Activated CD4-positive, alpha-beta T cell treated with anti-CD3 and anti-CD28 coated beads, Interleukin-2, Interleukin-6, amounts not matched to agents 100 ng/mL and 50 ng/mL, durations not matched to agents 16 hours and 8 hours (primary cell): ENCODE measurements around the gene CCDC57.
"Not testable (repeated sequence)": the region's sequence is repeated elsewhere in the genome, so short reads cannot be mapped to it uniquely, and the experiment has no call there.

Source experiments
- DNase-seq: peaks from one replicate; pipeline ENCODE4 v3.0.0-alpha.2; 2020

Gene CCDC57

DNA sequence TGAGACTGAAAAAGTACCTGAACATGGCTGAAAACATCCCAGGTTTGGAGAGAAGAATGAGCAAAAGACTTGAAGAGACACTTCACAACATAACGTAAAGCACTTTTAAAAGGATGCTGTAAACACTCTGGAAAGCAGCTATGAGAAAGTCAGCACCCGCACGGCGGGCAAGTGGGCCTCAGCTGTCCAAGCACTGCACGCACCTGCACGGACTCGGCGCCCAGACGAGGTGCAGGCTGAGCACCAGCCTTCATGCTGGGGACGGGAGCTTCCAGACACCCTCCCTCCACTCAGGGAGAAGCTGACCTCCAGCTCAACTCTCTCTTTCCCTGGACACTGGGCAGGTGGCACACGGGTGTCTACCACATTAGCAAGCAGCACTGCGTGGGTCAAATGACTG, 13.1 kb downstream of the CCDC57 start:
- no peak for DNase-seq

GRCh38 chr17:82198092-82198491, 14.6 kb downstream of the CCDC57 start:
- no peak for DNase-seq

- DNase-seq, result no peak
Observed at GRCh38 chr17:82195675-82196672, 16.7 kb downstream of the CCDC57 start.

DNA sequence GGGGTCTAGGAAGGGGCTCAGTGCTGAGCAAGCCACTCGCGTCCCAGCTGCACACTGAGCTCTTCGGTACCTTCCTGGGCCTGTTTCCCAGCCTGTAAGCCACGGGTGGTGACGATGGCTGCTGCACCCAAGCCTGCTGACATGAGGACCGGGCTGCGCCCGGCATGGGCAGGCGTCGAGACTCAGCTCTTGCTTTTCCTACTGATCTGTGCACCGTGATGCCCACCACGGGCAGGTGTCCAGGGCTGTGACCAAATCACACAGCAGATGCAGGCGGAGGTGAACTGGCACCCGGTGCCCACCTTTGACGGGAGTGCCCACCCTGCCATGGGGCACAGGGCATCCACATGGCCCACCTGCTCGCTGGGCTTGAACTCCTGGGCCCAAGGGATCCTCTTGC, 17.9 kb downstream of the CCDC57 start:
- DNase-seq, result no peak

GRCh38 chr17:82193520-82194220, 19.0 kb downstream of the CCDC57 start:
- no peak for DNase-seq

GRCh38 chr17:82193050-82193449, 19.6 kb downstream of the CCDC57 start:
- DNase-seq, result not testable (repeated sequence)

DNA sequence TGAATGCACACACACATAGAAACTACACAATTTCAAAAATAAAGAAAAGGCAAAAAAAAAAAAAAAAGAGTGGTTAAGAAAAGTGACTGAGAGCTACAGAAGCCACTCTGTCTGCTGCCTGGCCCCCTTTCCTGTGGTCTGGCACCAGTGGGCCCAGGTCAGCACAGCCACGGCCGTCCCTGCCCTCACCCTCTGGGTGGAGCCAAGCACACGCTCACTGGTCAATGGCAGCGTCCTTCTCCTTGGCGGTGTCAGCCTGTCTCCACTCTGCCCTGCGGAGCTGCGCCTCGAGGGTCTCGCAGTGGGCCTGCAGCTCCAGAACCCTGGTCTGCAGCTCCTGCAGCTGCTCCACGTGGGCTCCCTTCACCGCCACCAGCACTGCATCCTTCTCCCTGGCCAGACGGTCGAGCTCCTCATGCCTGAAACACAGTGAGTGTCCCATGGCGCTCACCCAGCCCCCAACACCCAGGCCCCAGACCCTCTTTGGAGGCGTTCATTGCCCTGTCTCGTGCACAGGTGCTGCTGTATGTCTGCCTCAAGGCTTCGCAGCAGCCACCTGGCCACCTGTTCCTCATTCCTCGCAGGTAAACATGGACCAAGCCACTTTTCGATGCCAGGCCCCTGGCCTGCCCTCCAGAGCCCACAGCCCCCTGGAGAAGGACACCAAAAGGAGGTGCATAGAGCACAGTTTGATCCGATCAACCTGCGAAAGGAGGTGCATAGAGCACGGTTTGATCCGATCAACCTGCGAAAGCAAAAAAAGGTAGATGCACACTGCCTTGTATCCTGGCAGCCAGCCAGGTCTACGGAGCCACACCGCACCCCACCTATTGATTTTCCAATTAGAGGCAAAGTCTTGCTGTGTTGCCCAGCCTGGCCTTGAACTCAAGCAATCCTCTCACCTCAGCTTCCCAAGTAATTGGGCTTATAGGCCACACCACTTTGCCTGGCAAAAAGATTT, 24.4 kb downstream of the CCDC57 start:
- DNase-seq, result no peak

DNA sequence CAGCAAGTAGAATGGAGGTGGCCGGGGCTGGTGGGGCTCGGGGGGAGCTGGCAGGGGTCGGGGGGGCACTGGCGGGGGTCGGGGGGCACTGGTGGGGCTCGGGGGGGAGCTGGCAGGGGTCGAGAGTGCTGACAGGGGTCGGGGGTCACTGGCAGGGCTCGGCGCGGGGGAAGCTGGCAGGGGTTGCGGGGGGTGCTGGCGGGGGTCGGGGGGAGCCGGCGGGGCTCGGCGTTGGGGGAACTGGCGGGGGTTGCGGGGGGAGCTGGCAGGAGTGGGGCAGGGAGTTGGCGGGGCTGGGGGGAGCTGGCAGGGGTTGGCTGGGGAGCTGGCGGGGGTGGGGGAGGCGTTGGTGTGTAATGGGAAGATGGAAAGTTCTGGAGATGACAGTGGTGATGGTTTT, 25.1 kb downstream of the CCDC57 start:
- DNase-seq, result no peak

- DNase-seq, result no peak
Observed at GRCh38 chr17:82186221-82186620, 26.4 kb downstream of the CCDC57 start.

GRCh38 chr17:82184761-82185160, 27.9 kb downstream of the CCDC57 start:
- no peak for DNase-seq

GRCh38 chr17:82180776-82181528, 31.7 kb downstream of the CCDC57 start:
- no peak for DNase-seq

DNA sequence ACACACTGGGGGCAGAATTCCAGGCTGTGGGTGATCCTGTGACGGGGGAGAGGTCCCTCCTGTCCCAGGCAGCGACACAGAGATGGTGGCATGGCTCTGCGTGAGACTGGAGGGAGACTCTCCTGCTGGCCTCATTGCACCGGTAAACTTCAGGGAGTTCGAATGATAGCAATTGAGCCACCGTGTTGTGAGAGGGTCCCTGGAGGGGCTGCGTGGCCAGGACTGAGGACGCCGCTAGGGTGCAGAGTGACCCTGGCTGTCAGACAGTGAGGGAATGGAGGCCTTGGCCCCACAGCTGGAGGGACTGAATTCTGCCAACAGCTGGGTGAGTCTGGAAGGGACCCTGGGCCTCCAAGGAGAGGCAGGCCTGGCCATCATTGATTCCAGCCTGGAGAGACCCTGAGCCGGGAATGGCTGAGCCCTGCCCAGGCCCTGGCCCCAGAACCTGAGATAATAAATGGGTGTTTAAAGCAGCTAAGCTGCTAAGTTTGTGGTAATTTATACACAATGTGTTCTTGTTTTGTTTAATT, 32.6 kb downstream of the CCDC57 start:
- no peak for DNase-seq

- DNase-seq, result no peak
Observed at GRCh38 chr17:82179412-82179811, 33.2 kb downstream of the CCDC57 start.

DNA sequence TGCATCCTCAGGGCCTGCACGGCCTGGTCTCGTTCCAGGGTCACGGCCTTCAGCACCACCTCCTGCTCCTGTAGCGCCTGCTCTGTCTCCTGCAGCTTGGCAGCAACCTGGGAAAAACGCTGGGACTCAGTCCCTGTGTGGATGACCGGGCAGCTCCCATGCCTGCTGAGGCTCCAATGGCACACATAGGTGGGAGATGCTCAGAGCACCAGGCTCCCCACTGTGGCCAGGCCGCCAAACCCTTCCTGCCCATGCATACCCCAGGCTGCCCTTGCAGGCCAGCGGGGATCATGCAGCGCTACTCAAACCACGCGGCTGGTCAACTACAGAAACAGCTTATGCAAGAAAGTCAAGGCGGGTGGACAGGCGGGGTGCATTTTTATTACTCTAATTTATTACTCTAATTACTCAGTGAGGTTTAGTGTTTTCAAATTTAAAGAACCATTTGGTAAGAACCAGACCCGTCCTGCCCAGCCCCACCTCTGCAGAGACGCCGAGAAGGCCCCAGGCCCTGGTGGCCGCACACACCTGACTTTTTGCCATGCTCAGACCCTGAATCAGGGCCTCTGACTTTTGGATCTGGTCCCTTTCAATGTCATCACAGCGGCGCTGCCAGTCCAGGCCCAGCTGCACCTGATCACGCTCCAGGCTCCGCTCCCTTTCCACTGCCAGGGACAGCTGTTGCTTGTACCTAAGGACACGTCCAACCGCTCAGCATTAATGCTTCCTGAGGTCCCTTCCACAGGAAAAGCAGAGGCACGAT, 34.0 kb downstream of the CCDC57 start:
- no peak for DNase-seq

DNA sequence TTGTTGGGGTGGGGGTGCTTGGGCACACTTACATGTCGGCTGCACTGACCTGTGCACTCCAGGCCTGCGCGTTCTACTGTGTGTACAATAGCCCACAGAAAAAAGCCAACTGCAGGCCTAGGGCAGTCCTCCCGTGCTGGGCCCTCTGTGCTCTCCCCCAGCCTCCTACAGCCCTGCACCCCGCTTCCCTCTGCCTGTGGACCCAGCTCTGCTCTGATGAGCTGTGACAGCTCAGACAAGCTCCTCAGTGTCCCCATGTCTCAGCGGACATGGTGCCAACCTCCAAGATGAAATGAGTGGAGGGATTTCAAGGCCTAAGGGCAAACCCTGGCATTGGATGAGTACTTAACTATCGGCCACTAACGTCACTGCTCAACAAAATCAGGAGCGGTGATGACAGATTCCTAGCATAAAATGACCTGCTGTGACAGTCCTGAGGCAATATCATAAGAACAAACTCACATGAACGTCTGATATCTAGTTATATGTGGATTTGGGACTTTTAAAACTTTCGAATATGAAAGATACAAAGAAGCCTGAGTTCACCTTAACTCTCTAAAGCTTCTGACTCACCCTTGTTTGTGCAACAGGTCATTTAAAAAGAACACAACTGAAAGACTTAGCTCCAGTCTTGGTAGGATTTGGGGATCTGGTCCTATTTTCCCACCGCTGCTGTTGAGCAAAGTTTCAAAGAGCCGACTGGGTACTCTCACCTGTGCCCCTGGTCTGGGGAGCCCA, 34.7 kb downstream of the CCDC57 start:
- no peak for DNase-seq

GRCh38 chr17:82177276-82177675, 35.4 kb downstream of the CCDC57 start:
- no peak for DNase-seq

GRCh38 chr17:82175951-82176350, 36.7 kb downstream of the CCDC57 start:
- no peak for DNase-seq

DNA sequence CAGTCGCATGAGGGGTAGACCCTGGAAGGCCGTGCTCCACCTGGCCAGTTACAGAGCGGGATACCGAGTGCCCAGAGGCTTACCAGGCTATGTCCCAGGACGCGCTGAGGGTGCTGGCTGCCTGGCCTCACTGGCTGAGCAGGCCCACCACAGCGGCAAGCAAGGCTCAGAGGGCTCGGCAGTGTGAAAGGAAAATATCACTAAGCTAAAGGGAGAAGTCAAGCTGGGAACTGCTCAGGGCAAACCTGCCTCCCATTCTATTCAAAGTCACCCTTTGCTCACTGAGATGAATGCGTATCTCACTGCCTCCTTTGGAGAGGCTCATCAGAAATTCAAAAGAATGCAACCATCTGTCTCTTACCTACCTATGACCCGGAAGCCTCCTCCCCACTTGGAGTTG, 37.4 kb downstream of the CCDC57 start:
- no peak for DNase-seq

GRCh38 chr17:82174042-82174857, 38.4 kb downstream of the CCDC57 start:
- not testable (repeated sequence) for DNase-seq
